GM18507 (cell line): ENCODE measurements around the gene NSMCE1.

ENCODE experiments used
- DNase-seq: peaks from one replicate; pipeline ENCODE4 v3.0.0; 2011; ENCODE audit warnings: low read depth; ENCODE audit not compliant: insufficient read length; ENCODE audit errors: extremely low spot score
- FAIRE-seq: peaks from 2 replicates; lab custom pipeline; 2011; peaks lifted over from hg19 to GRCh38; lab: Jason Lieb, UNC

NSMCE1 gene, protein sequence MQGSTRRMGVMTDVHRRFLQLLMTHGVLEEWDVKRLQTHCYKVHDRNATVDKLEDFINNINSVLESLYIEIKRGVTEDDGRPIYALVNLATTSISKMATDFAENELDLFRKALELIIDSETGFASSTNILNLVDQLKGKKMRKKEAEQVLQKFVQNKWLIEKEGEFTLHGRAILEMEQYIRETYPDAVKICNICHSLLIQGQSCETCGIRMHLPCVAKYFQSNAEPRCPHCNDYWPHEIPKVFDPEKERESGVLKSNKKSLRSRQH

DNA sequence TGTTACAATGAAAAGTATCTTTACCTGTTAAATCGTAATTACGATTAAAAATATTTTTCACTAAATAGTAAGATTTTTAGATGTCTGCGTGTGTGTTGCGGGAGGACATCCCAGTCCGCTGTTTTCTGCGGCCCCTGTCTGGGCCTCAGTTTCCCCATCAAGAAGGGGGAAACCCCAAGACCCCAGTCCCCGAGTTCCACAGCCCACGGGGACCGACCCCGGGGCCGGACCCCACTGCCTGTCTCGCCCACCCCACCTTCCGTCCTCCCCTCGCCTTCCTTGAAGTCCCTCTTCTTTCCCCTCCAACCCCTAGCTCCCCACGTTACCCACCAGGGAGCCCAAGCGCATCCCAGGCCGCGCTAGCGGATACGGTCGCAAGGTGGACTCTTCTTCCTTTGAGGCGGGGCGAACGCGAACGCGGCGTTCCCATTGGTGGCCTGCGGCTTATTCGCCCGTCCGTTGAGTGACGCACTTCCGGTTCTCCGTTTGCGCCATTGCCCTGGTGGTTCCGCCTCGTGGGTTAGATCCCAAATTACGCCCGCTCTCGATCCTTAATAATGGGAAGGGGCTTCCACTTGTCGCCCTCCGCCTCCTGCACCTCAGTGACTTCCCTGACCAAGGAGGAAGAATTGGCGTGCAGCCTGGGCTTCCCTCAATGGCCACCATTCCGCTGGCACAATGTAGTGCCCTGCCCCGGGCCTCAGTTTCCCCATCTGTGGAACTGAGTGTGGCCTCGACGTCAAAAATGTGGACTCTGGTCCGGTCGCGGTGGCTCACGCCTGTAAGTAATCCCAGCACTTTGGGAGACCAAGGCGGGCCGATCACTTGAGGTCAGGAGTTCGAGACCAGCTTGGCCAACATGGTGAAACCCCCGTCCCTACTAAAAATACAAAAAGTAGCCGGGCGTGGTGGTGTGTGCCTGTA is at the start of gene NSMCE1:
NSMCE1 (minus strand) TSS at position 397 of the 924 bp plus-strand sequence. CDS start 11,202 bp downstream, outside the sequence.
- DNase-seq (peak; percentile 93), FAIRE-seq (peak; percentile 97)

DNA sequence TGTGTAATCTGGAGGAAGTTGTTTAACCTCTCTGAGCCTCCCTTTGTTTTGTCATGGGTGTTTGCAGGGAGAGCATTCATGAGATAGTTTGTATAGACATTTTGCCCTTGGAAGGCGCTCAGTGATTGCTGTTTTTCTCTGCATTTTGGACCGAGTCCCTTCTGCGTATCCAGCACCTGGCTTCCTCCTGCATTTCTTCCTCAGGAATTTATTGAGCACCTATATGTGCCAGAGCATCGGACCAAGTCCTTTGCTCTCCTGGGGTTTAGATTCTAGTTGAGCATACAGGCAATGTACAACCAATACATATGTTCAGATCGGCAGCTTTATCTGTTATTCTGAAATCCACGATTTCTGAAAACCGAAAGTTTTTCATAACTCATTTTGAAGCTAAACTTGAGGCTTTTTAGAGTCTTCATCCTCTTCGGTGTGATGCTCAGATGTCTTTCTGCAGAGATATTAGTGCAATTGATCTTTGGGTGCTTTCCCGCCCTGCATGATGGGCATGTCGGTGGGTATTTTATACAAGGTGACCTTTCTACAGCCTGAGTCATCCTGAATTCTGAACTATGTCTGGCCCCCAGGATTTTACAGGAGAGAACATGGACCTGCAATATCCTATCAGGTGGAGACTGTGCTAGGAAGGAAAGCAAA is 49.3 kb upstream of the NSMCE1 start:
- FAIRE-seq, result peak; percentile 5
- DNase-seq, result no peak

DNA sequence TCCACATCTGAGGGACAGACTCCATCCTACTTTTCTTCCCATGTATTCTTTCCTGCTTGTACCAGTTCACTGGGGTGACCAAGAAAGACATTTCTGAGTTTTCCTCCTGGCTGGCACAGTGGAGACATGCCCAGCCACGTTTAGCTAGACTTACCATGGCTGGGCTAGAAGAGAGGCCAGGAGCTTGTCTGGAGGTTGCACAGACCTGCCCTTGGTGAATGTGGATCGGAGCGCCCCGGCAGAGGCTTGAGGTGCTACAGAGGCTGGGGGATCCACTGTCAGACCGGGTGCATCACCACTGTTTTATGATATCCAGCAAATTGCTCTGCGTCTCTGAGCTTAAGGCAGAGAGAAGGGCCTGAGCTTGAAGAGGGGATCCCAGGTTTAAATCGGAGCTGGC is 48.7 kb upstream of the NSMCE1 start:
- no peak for DNase-seq
- no peak for FAIRE-seq

DNA sequence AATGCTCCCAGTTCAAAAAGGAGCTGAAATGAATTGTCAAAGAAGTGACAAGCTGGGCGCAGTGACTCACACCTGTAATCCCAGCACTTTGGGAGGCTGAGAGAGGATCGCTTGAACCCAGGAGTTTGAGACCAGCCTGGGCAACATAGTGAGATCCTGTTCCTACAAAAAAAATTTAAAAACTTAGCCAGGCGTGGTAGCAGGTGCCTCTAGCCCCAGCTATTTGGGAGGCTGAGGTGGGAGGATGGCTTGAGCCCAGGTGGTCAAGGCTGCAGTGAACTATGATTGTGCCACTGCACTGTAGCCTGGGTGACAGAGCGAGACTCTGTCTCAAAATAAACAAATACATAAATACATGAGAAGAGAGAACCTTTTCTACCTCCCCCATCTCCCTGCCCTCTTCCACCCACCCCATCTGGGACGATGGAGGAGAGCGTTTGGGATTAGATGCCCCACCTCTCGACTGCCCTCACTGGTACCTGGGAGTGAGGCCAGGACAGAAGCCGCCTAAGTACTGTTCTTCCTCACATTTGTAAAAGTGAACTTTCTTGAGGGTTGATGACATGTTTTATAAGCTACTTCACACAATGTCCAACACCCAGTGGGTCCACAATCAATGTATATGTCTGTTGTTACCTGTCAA is 47.6 kb upstream of the NSMCE1 start:
- no peak for FAIRE-seq
- no peak for DNase-seq

DNA sequence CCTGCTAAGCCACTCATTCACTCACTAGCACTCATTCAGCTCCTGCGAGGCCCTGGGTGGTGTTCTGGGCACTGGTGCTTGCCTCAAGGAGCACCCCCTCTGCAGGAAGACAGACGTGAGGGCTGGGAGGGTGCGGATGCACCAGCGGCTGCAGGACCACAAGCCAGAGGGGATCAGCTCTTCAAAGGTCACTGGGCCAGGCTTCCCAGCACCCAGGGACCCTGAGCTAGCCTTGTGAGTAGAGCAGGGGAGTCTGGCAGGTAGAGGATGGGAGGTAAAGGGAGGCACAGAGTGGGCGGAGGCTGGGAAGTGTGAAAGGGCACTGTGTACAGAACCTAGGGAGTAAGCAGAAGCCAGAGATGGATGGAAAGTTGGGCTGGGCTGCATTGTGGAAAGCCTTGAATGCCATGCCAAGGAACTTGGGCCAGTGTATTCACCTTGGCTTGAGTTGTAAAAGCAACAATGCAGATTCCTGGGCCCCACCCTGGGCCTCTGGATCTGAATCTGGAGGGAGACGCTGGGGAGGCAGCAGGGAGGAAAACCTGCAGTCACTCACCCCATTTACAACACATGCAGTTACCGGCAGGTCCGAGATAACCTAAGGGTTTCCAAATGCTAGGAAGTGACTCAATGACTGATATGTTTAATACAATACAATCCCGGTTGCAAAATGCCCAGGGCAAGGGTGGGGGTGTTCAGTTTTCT is 46.9 kb upstream of the NSMCE1 start:
- no peak for DNase-seq
- FAIRE-seq, result no peak

DNA sequence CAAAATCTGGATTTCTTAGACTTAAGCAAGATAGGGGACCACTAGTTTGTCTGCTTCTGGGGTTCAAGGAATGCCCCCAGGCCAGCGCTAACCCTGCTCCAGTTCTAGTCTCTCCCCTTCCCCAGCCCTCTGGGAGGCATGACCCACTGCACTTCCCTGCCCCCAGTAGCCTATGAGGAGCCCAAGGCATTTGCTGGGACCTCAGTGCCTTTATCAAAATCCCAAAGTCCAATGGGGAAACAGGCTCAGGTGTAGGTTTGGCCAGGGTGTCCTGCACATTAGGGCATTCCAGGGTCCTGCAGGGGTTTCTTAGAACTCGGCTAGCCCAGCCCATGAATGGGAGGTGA is 46.4 kb upstream of the NSMCE1 start:
- no peak for DNase-seq
- FAIRE-seq, result no peak

DNA sequence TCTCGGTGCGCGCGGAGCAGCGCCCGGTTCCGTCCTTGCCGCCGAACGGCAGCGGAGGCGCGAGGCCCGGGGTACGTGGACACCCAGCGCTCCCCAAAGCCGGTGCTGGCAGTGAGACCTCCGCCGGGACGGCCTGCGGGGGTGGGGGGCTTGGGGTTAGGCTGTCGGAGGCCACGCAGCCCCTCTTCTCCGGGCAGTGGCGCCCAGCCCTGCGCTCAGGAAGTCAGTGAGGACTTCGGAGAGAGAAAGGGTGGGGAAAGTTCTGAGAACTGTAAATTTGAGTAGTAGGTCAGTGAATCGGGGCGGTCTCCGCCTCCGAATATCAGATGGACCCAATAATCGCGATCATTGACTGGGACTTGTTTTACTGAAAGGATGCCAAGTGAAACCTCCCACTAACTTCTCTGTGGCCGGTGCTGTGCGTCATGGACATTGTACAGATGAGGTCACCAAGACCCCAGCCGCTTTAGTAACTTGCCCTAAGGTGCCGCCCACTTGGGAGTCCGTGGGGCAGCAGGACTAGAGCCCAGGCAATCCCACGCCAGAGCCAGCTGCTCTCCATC is 45.7 kb upstream of the NSMCE1 start:
- FAIRE-seq (peak; percentile 47), DNase-seq (no peak)

DNA sequence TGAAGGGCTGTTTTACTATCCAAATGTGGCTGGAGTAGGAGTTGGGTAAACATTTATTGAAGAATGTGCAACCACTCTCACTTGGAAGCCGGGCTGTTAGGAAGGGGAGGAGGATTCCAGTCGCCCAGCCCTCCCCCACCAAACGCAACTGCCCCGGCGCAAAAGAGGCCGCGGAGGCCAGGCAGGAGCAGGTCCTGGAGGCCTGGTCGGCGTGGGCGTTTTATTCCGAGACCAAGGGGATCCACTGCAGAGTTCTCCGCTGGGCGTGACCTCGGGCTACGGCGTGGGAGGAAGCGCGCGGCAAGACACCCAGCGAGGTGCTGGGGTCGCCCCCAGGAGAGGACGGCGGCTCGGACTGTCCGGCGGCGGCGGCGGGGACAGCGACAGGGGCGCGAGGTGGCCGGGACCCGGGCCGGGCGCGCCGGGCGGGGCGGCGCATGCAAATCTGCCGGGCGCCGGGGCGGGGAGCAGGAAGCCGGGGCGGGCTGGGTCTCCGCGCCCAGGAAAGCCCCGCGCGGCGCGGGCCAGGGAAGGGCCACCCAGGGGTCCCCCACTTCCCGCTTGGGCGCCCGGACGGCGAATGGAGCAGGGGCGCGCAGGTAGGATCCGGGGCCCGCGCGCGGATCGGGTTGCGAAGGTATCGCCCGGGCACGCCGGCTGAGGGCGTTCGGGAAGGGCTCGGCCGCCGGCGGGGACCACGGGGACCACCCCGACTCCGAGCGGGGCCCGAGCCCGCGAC is 45.0 kb upstream of the NSMCE1 start, which contains the start of gene IL4R:
IL4R (plus strand) TSS at position 553 of the 739 bp plus-strand sequence. CDS start 26,230 bp downstream, outside the sequence.
- DNase-seq (no peak), FAIRE-seq (peak; percentile 41)

DNA sequence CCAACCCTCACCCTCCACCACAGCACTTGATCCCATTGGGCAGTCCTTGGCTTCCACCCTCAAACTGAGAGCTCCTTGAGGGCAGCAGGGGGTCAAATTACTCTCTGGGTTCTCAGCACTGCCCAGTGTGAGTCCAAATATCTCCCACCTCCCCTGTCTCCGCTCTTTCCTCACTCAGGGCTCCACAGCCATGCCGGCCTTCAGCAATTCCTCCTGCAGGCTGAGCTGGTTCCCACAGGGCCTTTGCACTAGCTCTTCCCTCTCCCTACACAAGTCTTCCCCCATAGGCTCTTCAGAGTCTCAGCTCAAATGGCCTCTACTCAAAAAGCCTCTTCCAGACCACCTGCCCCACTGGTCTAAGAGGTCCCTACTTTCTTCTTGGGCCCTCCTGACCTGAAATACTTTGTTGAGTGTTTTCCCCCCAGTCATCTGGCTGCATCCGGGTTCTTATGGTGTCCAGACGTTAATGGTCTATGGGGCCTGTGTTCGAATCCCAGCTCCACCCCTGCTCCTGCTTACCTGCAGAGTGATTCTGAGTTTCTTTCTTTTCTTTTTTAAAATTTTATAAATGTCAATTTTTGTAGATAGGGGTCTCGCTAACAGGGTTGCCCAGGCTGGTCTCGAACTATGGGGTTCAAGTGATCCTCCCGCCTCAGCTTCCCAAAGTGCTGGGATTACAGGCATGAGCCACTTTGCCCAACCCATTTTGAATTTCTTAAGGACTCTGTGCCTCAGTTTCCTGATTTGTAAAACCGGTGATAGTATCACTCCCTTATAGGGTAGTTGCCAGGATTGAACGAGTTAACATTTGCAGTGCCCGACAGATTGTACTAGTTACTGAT is 44.2 kb upstream of the NSMCE1 start:
- DNase-seq (no peak), FAIRE-seq (no peak)

DNA sequence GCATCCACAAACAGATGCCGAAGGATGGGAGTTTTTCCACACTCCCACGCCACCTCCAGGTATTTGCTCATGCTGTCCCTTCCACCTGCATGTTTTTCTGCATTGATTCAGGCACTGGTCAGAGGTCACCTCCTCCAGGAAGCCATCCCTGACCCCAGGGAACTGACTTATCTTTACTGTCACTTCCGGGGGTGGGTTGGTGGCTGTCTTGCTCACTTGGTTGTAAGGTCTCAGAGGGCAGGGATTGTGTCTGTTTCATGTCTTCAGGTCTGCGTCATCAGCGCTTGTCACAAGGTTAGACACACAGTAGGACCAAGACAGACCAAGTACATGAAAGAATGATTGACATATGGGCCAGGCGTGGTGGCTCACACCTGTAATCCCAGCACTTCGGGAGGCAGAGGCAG is 43.3 kb upstream of the NSMCE1 start:
- DNase-seq (no peak), FAIRE-seq (no peak)

DNA sequence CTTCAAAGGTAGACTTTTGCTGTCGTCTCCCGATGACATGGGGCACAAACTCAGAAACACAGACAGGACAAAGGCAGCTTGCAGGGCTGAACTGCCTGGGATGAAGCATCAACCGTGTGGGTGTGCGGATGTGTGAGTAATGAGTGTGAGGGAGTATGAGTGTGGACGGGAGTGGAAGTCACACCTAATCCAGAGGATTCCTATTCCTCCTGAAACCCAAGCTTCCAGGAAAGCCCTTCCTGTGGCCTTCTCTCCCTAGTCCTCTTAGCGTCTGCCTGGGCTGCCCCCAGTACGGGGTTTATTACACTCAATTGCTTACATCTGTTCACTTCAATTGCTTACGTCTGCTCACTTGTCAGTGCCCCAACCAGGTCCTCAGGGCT is 42.9 kb upstream of the NSMCE1 start:
- no peak for DNase-seq
- FAIRE-seq, result no peak

DNA sequence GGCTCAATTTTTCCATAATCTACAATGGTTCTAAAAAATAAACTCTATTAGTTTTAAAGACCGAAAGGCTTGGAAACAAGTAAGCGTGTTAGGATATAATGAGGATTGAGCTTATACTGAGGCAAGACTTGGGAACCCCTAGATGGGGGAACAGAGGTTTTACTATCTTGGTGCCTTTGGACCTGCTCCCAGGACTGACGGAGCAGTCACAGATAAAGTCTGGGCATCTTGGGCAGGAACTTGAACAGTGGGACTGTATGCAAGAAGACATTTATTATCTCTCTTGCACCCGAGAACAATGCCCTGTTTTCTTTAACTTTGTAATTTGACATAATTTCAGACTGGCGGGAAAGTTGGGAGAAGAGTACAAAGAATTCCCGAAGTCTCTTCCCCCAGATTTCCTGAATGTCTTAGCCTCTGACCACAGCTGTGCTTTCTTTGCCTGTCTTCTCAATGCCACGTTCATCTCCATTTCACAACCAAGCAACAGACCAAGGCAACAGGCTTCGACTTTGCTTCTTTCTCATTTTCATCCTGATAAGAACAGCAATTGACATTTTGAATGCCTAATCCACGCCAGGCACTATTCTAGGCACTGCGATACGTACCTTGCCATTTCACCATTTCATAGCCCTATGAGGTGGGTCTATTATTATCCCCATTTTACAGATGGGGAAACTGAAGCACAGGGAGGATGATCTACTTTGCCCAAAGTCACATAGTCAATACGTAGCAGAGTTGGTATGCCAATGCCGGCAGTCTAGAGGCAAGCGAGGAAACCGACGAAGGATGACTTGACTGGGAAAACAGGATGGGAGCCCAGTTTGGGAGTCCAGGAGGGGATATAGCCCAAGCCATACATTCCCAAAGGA is 42.2 kb upstream of the NSMCE1 start:
- DNase-seq (no peak), FAIRE-seq (no peak)

DNA sequence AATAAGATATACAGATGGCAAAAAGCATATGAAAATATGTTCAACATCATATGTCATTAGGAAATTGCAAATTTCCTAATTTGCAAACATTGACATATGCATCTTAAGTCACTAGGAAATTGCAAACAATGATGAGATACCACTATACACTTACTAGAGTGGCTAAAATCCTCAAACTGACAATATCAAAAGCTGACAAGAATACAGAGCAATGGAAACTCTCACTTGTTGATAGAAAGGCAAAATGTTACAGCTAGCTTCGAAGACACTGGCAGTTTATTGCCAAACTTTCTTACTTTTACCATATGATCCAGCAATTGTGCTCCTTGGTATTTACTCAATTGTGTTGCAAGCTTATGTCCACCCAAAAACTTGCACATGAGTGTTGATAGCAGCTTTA is 40.2 kb upstream of the NSMCE1 start:
- no peak for DNase-seq
- FAIRE-seq, result no peak

DNA sequence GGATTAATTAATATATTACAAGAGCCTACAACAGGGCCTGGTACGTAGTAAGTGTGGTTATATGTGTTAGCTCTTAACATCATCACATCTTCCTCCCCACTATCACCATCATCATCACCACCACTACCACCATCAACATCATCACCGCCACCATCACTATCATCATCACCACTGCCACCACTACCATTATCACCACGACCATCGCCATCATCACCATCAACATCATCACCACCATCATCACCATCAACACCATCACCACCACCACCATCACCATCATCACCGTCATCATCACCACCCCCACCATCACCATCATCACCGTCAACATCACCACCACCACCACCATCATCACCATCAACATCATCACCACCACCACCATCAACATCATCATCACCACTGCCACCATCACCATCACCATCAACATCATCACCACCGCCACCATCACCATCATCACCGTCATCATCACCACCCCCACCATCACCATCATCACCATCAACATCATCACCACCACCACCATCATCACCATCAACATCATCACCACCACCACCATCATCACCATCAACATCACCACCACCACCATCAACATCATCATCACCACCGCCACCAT is 37.4 kb upstream of the NSMCE1 start:
- FAIRE-seq (no peak), DNase-seq (no peak)

DNA sequence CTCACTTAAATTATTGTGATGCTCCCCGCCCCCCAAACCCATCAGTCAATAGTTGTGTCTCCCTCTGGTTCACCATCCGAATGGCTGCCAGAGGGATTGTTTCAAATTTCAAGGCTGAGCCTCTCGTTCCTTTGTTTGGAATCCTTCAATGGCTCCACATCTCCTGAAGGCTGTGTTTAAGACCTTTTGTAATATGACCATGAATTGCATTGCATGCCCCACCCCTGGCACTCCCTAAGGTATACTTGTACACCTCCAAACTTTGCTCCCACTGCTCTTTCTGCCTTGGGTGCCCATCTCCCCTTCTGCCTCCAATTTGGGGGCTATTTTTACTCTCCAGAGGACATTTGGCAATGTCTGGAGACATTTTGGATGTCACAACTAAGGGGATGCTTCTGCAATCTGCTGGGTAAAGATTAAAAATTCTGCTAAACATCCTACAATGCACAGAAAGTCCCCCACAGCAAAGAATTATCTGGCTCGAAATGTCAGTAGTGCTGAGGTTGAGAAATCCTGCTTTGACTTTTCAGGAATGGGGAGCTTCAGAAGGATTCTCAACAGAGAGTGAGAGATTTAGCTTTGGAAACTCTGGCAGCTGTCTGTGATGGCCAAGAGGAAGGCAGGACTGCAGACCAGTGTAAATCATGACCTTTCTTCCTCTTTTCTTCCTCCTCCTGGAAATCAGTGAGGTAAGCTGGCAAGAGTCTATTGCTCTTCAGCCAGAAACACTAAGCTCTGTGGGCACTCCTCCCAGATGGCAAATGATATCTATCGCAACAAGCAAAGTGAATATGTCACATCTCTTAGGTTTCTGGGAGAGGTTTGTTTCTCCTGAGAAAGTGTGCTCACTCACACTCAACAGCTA is 36.5 kb upstream of the NSMCE1 start:
- DNase-seq, result no peak

More for the DNA sequence above, 36.5 kb upstream of the NSMCE1 start:
- no peak for FAIRE-seq
